HCT116 (cell line): ENCODE measurements around the gene CFAP53. TPM values are rescaled to one million over a fixed set of nuclear protein-coding genes. Genes with fewer than 3 reads are reported as not detected.

ENCODE experiments used
- ATAC-seq: fragments of 200-7000 bp; cut with Tn5 transposase; 2 replicates; pipeline ENCODE4 v1.9.1; 2020; ENCODE audit warnings: mild to moderate bottlenecking, moderate library complexity
- BruUV-seq: library from RNA; stranded (reverse); fragments of 400-500 nt; replicated peaks from 2 replicates; lab custom pipeline; 2021; lab: Mats Ljungman, UMichigan
- CTCF ChIA-PET: fragments of 300-600 bp; sonication (Branson Sonifier 250); formaldehyde crosslinking; loops from one replicate; lab custom pipeline; 2021; ENCODE audit warnings: antibody characterized with exemption; lab: Charles Lee
- POLR2A ChIA-PET: fragments of 300-600, 350-600 bp; sonication (Branson Sonifier 250); formaldehyde crosslinking; loops from one replicate; lab custom pipeline; 2021; ENCODE audit warnings: antibody characterized with exemption; lab: Charles Lee
- RAD21 ChIA-PET, 2 experiments: fragments of 300-600 bp; sonication (Branson Sonifier 250); formaldehyde crosslinking; loops; one replicate each; lab custom pipeline; 2023; ENCODE audit warnings: low total read pairs in 2 of 2; ENCODE audit not compliant: uncharacterized antibody in 2 of 2, unreplicated experiment in 2 of 2, low non-redundant PET in 1 of 2; lab: Charles Lee
- DNase-seq: peaks from one replicate; pipeline ENCODE4 v3.0.0-alpha.2; 2010; ENCODE audit warnings: low read depth, low spot score
- H2AFZ ChIP-seq: fragments of 200-600 bp; shearing (Covaris generic), sonication (generic); 2 replicates; pipeline ENCODE4 v1.6.1; 2017; ENCODE audit warnings: low read depth, mixed run types, mixed read lengths, antibody characterized with exemption, low read length; ENCODE audit not compliant: poor library complexity, severe bottlenecking
- H3K27ac ChIP-seq: 2 replicates; pipeline ENCODE4 v1.5.1; 2012; ENCODE audit warnings: low read depth, low read length
- H3K27me3 ChIP-seq: fragments of 200-600 bp; sonication (generic); 2 replicates; pipeline ENCODE4 v1.6.1; 2016; ENCODE audit warnings: mixed run types, low read length, mixed read lengths; ENCODE audit not compliant: insufficient read depth
- H3K36me3 ChIP-seq, 2 experiments: fragments of 200-500 bp in 1 of 2; fragments of 200-600 bp in 1 of 2; sonication (Bioruptor generic) in 1 of 2; sonication (generic) in 1 of 2; 2 replicates each; pipeline versions ENCODE4 v1.5.1 to v1.6.1; 2014 to 2016; ENCODE audit warnings: low read length in 2 of 2, inconsistent platforms in 1 of 2, mixed read lengths in 1 of 2, mixed run types in 1 of 2; ENCODE audit not compliant: insufficient read depth in 2 of 2, control insufficient read depth in 1 of 2
- H3K4me1 ChIP-seq, 2 experiments: fragments of 200-600 bp in 1 of 2; sonication (generic) in 1 of 2; 2 replicates each; pipeline versions ENCODE4 v1.5.1 to v1.6.1; 2012 to 2017; ENCODE audit warnings: low read length in 2 of 2, inconsistent platforms in 1 of 2, mild to moderate bottlenecking in 1 of 2, mixed read lengths in 1 of 2, mixed run types in 1 of 2, moderate library complexity in 1 of 2; ENCODE audit not compliant: insufficient read depth in 2 of 2, control insufficient read depth in 1 of 2
- H3K4me2 ChIP-seq: fragments of 200-600 bp; sonication (generic); 2 replicates; pipeline ENCODE4 v1.6.1; 2017; ENCODE audit warnings: mixed run types, low read length, mixed read lengths
- H3K4me3 ChIP-seq, 2 experiments: fragments of 200-600 bp in 1 of 2; sonication (generic) in 1 of 2; replicated peaks in 1 of 2; 2 replicates each; pipeline ENCODE4 v1.5.1; 2011 to 2016; ENCODE audit warnings: low read length in 2 of 2, control low read depth in 1 of 2, low read depth in 1 of 2, mild to moderate bottlenecking in 1 of 2, mixed read lengths in 1 of 2, mixed run types in 1 of 2
- H3K79me2 ChIP-seq: fragments of 200-600 bp; sonication (generic); 2 replicates; pipeline ENCODE4 v1.6.1; 2017; ENCODE audit warnings: mild to moderate bottlenecking, mixed run types, low read length, moderate library complexity, mixed read lengths; ENCODE audit not compliant: insufficient read depth
- H3K9ac ChIP-seq: fragments of 200-600 bp; sonication (generic); 2 replicates; pipeline ENCODE4 v1.6.1; 2016; ENCODE audit warnings: low read length, mixed read lengths
- H3K9me2 ChIP-seq: fragments of 200-600 bp; sonication (generic), shearing (Covaris generic); 2 replicates; pipeline ENCODE4 v1.6.1; 2017; ENCODE audit warnings: mixed run types, mild to moderate bottlenecking, moderate library complexity; ENCODE audit not compliant: insufficient read depth
- H3K9me3 ChIP-seq, 2 experiments: fragments of 200-500 bp in 1 of 2; fragments of 200-600 bp in 1 of 2; sonication (Bioruptor generic) in 1 of 2; sonication (generic) in 1 of 2; 2 replicates each; pipeline ENCODE4 v1.6.1; 2014 to 2017; ENCODE audit warnings: low read length in 2 of 2, mixed read lengths in 2 of 2, inconsistent platforms in 1 of 2, low read depth in 1 of 2, mild to moderate bottlenecking in 1 of 2, mixed run types in 1 of 2, moderate library complexity in 1 of 2; ENCODE audit not compliant: control insufficient read depth in 1 of 2, insufficient read depth in 1 of 2
- H4K20me1 ChIP-seq: fragments of 200-600 bp; sonication (generic), shearing (Covaris generic); 2 replicates; pipeline ENCODE4 v1.6.1; 2017; ENCODE audit warnings: mixed run types, mild to moderate bottlenecking, moderate library complexity; ENCODE audit not compliant: insufficient read depth
- CTCF ChIP-seq, 3 experiments: fragments of 200-600 bp in 1 of 3; sonication (generic) in 1 of 3; IDR thresholded peaks in 2 of 3; conservative IDR thresholded peaks in 1 of 3; 2 replicates each; pipeline ENCODE4 v1.5.1; 2012 to 2017; ENCODE audit warnings: low read depth in 2 of 3, low read length in 2 of 3, antibody characterized with exemption in 1 of 3, borderline replicate concordance in 1 of 3, control low read depth in 1 of 3, mild to moderate bottlenecking in 1 of 3, mixed read lengths in 1 of 3, mixed run types in 1 of 3, moderate library complexity in 1 of 3; ENCODE audit not compliant: insufficient read depth in 1 of 3
- EGR1 ChIP-seq: IDR thresholded peaks from 2 replicates; pipeline ENCODE4 v1.6.1; 2012; ENCODE audit warnings: low read depth
- JUND ChIP-seq: IDR thresholded peaks from 2 replicates; pipeline ENCODE4 v1.6.1; 2012
- POLR2A ChIP-seq: IDR thresholded peaks from 2 replicates; pipeline ENCODE4 v1.7.0; 2011; ENCODE audit warnings: borderline replicate concordance; ENCODE audit not compliant: insufficient read depth, insufficient read length; ENCODE audit errors: extremely low read depth
- TCF7L2 ChIP-seq: IDR thresholded peaks from 2 replicates; pipeline ENCODE4 v1.7.0; 2011; ENCODE audit warnings: borderline replicate concordance, inconsistent platforms; ENCODE audit not compliant: insufficient read depth, insufficient read length; ENCODE audit errors: extremely low read depth
- ZFX ChIP-seq: fragments of 450-650 bp; IDR thresholded peaks from 2 replicates; pipeline ENCODE4 v1.6.1; 2017
- intact Hi-C: fragments of 100-400 bp; cut with micrococcal nuclease; formaldehyde crosslinking; loops from 2 replicates; pipeline ENCODE4 v1.10.0; 2022
- total RNA-seq: library from RNA; stranded (reverse); gene quantifications from one replicate; pipeline ENCODE4 v1.2.1, GENCODE V29; 2021; ENCODE audit not compliant: unreplicated experiment

The CFAP53 gene
- total RNA-seq, 1 experiment from 2014 or later, result 1.1 TPM

- TF ChIP-seq ZFX (no peak), TCF7L2 (no peak)
Observed at GRCh38 chr18:50283469-50284209, 17.3 kb upstream of the CFAP53 start (continued).

GRCh38 chr18:50282521-50283335 is 16.4 kb upstream of the CFAP53 start:
- Histone ChIP-seq H3K4me3 (no peak overlapping the region; a peak in 1 of 4 replicates), H3K79me2 (peaks cover 57% of the 10 kb centered on the region), H3K4me2 (no peak overlapping the region), H3K9me2 (no peaks in the 10 kb centered on the region), H2AFZ (no peak overlapping the region), H4K20me1 (no peaks in the 10 kb centered on the region), H3K9me3 (no peaks in the 10 kb centered on the region), H3K9ac (no peak overlapping the region), H3K27ac (0 out of 2 replicates have a peak overlapping the region, but pooled peaks have one; percentile 77), H3K4me1 (peaks cover 10 to 41% of the 10 kb centered on the region in 2 experiments; a peak in 3 of 4 replicates), H3K27me3 (no peaks in the 10 kb centered on the region), H3K36me3 (peaks cover 15 to 50% of the 10 kb centered on the region in 2 experiments)
- ChIA-PET CTCF (no interaction called here), POLR2A (no interaction called here), RAD21 (no interaction called here)
- intact Hi-C loops, result loop anchor here (10.0 kb wide), 1 partner anchor 788 kb away; the partner anchor contains the start of gene RPL17
- BruUV-seq, result no TSS peak
- no peak for ATAC-seq
- DNase-seq, result no peak
- TF ChIP-seq ZFX (no peak), EGR1 (no peak), POLR2A (no peak), CTCF (IDR thresholded peaks at IDR 0.05 in 2 of 3, conservative IDR thresholded peaks at IDR 0.05 in 1 of 3; ENCODE audit: borderline replicate concordance in 1 of 3, insufficient read depth in 1 of 3, low read depth in 2 of 3, low read length in 2 of 3) (no peak), JUND (no peak)
